COR-L47 (cell line): ENCODE data around the gene MORC3.
"Not testable (repeated sequence)": the region's sequence is repeated elsewhere in the genome, so short reads cannot be mapped to it uniquely, and the experiment has no call there.

Source experiments
- DNase-seq: peaks from one replicate; lab custom pipeline; 2025; lab: John Stamatoyannopoulos, UW

The MORC3 gene

DNA sequence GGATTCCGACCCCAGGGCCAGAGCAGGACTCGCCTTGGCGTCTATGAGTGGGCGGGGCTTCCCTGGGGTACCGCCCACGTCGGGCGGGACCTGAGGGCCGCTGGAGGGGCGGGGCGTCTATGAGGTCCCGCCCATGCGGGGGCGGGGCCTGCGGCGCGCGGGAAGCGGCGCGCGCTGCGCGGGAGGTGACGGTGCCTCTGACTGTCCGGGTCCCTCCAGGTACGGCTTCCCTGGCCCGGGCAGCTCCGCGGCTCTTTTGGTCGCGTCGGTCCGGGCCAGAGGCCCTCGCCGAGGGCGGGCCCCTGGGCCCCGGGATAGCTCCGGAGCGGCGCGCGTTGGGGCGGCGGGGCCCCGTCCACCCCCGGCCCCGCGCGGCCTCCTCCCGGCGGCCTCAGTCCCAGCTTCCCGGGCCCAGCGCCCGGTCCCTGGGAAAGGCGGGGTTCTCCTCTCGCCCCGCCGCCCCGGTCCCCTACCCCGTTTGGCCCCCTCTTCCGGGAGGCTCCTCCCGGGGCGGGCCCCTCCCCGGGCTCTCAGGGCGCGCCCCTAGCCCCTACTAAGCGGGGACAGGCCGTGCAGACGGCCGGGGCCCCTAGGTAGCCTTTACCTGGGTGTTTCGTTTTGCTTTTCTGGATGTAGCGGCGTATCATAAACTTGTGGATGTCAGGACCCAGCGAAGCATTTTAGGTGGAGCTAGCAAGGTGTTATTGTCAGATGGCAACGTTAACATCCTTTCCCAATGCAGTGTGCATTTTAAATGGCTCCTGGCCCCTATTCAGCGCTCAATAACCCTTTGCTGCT, 65.4 kb downstream of the MORC3 start, which contains the start of gene CHAF1B:
CHAF1B (plus strand) TSS at position 160 of the 798 bp plus-strand sequence. CDS start 745 bp downstream, outside the sequence.
- DNase-seq: peak; percentile 61

GRCh38 chr21:36386031-36386642, 66.1 kb downstream of the MORC3 start:
- no peak for DNase-seq

DNA sequence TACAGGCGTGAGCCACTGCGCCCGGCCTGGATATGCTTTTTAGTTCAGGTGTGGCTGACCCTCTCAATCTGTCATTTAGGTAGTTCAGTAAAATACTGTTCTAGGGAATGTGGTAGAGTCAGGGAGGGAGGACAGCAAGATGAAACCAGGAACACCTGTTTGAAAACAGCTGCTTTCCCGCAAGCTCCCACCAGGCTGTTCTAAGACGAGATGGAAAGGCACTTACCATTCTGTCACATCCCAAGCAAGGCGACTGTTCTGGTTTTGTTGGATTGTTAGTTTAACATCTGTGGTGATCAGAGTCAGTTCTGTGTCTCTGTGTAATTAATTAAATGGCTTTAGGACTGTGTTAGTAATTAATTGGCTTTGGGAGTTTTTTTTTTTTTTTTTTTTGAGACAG, 68.1 kb downstream of the MORC3 start:
- peak; percentile 3 for DNase-seq

DNA sequence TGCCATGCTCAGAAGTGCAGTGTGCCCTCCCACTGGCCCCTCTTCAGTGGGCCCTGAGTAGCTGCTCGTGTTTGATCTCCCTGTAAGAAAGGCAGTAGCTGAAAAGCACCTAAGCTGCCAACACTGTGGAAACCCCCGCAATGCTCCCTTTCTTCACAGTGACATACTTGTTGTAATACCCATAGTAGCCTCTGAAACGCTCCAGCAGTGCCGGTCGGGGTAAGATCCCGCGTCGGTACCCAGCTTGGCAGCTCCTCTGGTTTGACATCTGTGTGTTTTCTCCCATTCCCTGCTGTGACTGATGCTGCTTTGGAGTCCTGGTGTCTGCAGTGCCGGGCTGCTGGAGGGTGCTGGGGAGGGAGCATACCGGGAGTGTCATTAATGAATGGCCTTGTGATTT, 68.8 kb downstream of the MORC3 start:
- DNase-seq: peak; percentile 87

- DNase-seq: not testable (repeated sequence)
These were observed 71.7 kb downstream of the MORC3 start for GRCh38 chr21:36391649-36392048.

GRCh38 chr21:36395353-36396111, 75.5 kb downstream of the MORC3 start:
- no peak for DNase-seq

GRCh38 chr21:36396325-36396724, 76.3 kb downstream of the MORC3 start:
- no peak for DNase-seq

DNA sequence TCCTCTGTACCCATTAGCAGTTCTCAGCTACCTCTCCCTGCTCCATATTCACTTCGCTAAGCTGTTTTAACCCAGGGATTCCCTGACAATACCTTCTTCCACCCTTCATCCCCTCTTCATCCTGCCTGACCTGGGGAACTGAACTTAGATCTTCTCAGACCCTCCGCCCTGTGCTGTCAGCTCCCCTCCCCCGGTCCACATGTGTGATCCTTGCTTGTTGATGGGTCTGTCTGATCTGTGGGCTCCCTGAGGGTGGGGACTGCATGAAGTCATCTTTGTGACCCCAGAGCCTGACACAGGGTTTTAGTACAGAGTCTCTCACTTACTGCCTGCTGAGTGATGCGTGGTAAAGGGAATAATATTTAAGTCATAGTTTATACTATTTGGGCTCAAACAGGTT, 77.0 kb downstream of the MORC3 start:
- no peak for DNase-seq

GRCh38 chr21:36397606-36398005, 77.6 kb downstream of the MORC3 start:
- DNase-seq: no peak

DNA sequence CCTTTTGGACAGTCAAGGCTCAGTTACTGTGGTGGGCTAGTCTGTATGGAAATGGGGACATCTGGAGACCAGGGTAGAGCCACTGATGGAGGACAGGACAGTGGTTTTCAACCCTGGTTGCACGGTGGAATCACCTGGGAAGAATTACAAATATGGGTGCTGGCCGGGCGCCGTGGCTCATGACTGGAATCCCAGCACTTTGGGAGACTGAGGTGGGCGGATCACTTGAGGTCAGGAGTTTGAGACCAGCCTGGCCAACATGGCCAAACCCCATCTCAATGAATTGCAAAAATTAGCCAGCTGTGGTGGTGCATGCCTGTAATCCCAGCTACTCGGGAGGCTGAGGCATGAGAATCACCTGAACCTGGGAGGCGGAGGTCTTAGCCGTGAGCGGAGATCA, 79.7 kb downstream of the MORC3 start:
- DNase-seq: not testable (repeated sequence)

DNA sequence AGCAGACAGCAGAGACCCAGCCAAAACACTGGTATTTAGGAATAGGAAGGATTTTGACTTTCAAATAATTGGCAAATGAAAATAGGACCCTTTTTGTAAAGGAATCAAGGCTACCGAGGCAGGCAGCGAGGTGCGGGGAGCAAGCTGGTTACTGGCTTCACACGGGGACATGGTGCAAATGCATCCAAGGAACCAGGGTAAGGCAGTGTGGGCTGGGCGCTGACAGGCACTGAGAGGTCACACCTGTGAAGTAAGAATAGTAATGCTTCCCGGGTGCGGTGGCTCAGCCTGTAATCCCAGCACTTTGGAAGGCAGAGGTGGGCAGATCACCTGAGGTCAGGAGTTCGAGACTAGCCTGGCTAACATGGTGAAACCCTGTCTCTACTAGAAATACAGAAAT, 80.7 kb downstream of the MORC3 start:
- no peak for DNase-seq

DNA sequence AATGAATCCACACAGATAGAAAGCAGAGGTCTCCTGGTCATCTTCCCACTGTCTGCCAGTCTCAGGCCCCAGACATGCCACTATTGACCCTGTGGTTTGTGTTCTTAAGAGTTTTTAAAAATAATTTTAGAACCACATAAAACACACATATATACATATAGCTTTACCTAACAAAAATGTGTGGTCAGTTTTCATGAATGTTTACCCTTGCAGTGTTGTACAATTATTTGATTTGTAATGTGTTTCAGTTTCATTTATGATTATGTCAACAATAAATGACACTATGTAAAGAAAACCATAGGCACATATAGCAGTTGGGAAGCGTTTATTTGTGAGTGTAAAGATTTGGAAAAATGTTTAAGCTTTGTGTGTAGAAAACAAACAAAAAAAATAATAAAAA, 82.3 kb downstream of the MORC3 start:
- DNase-seq: no peak

DNA sequence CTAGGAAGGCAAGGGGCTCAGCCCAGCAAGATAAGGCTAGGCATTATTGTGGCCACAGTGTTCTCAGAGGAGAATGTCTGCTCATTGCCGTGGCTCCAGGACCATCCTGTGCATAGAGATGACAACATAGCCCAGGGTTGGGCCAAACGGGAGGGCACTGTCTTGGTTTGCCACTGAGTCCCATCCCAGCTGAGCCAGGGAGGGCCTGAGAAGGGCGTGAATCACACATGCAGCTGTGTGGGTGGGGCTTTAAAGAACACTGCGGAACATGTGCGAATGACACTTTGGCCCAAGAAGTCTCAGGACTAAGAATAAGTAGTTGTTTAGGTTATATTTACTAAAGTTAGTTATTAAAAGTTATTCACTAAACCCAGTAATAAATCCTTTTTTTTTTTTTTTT, 83.7 kb downstream of the MORC3 start:
- DNase-seq: no peak

GRCh38 chr21:36408568-36408967, 88.6 kb downstream of the MORC3 start:
- DNase-seq: no peak

- DNase-seq: no peak
These were observed 91.3 kb downstream of the MORC3 start for GRCh38 chr21:36411301-36411700.

- DNase-seq: no peak
These were observed 92.9 kb downstream of the MORC3 start for GRCh38 chr21:36412916-36413315.

GRCh38 chr21:36415375-36415774, 95.4 kb downstream of the MORC3 start:
- peak; percentile 93 for DNase-seq

DNA sequence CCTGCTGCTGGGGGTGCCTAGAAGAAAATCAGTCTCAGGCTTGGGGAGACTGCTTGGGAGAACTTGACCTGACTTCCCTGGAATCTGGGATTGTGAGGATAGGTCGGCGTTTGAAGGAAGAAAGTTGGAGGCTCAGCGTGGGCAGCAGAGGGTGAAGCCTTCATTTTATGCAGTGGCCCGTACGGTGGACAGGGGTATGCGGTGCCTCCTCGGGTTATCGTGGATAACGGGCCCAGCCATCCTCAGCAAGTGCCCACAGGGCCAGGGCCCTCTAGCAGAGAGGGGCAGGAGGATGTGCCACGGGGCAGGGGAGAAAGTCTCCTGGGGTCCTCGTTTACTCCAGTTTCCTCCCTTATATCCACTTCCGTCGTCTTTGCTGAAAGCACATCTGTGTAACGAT, 99.2 kb downstream of the MORC3 start:
- no peak for DNase-seq

DNA sequence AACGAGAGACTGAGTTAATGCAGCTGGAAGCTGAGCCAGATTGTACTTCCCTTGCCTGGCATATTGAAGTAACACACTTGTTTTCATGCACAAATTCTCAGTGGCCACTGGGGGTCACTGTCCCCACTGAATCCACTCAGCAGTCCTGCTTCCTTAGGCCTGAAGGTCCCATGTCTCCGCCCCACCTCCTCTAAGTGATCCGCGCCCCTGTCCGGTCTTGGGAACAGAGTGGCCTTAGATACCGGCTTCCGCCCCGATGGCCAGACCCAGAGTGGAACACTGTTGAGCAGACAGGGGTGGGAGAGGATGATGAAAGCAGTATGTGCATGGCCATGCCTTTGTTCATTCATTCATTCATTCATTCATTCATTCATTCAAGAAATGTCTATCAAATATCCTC, 100.0 kb downstream of the MORC3 start:
- DNase-seq: peak; percentile 74

DNA sequence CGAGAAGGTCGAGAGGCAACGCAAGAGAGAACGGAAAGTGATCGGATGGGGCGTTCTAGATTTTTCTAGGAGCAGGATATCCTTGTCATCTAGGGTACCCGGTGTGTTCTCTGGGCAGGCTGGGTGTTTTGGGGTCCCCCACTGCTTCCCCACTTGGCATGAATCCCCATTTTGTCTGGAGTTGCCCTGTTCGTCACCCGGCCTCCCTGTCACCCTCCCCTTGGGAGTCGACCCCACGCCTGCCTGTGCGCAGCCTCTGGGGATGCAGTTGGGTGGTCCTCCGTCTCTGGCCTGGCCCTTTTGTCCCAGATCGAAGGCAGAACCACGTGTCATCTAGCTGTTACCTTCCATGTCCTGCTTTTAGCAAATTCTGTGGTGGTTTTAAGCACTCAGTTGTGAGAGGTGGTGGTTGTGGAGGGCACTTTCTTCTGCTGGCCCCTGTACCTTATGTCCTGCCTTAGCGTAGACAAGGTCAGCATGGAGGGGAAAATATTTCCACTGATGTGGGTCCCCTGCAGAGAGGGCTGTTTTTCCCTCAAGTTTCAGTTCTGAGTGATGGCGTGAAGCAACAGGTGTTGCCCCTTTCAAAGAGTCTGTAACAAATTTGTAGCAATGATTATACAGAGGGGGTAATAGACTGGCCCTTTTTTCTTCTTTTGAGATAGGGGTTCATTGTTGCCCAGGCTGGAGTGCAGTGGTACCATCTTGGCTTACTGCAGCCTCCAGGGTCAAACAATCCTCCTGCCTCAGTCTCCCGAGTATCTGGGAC, 100.8 kb downstream of the MORC3 start:
- DNase-seq: no peak

GRCh38 chr21:36422279-36423098, 102.5 kb downstream of the MORC3 start:
- peak; percentile 14 for DNase-seq
